A549 (cell line): Measurements from ENCODE around the gene GPX7. TPM values are rescaled to one million over a fixed set of nuclear protein-coding genes. Genes with fewer than 3 reads are reported as not detected.

Experiments used
- ATAC-seq, 2 experiments: fragments of 200-7000 bp in 1 of 2; fragments of >200 bp in 1 of 2; cut with Nextera tagmentation in 1 of 2; cut with Tn5 transposase in 1 of 2; 3 replicates each; pipeline versions ENCODE4 v1.8.0 to v1.9.1; 2018 to 2020; ENCODE audit warnings: mild to moderate bottlenecking in 1 of 2, moderate library complexity in 1 of 2
- CTCF ChIA-PET: fragments of 300-600 bp; sonication (Branson Sonifier 250); formaldehyde crosslinking; extraction: SDS; loops from one replicate; lab custom pipeline; 2021; ENCODE audit warnings: antibody characterized with exemption, inconsistent platforms; lab: Yijun Ruan, JAX
- POLR2A ChIA-PET: fragments of 350-600 bp; formaldehyde crosslinking; extraction: SDS; loops from one replicate; lab custom pipeline; 2021; ENCODE audit warnings: antibody characterized with exemption, inconsistent platforms; lab: Yijun Ruan, JAX
- DNase-seq, 2 experiments: peaks; one replicate each; pipeline versions ENCODE4 v3.0.0 to v3.0.0-alpha.2; 2011 to 2016; ENCODE audit warnings: low read depth in 1 of 2, low spot score in 1 of 2
- FAIRE-seq: peaks from 2 replicates; lab custom pipeline; 2011; peaks lifted over from hg19 to GRCh38; lab: Jason Lieb, UNC
- H3K27ac ChIP-seq, 2 experiments: fragments of >200 bp; sonication (Bioruptor Twin); formaldehyde crosslinking; 3 replicates each; pipeline ENCODE4 v1.5.1; 2016 to 2017
- H3K4me1 ChIP-seq: fragments of >200 bp; sonication (Bioruptor Twin); formaldehyde crosslinking; 3 replicates; pipeline ENCODE4 v1.6.1; 2016
- H3K4me2 ChIP-seq: fragments of >200 bp; sonication (Bioruptor Twin); formaldehyde crosslinking; 3 replicates; pipeline ENCODE4 v1.6.1; 2016
- H3K4me3 ChIP-seq: fragments of >200 bp; sonication (Bioruptor Twin); formaldehyde crosslinking; 3 replicates; pipeline ENCODE4 v1.5.1; 2016
- H3K9me3 ChIP-seq: fragments of >200 bp; sonication (Bioruptor Twin); formaldehyde crosslinking; 3 replicates; pipeline ENCODE4 v1.6.1; 2016
- ATOH8 ChIP-seq: fragments of 250-450 bp; sonication (Bioruptor Pico); IDR thresholded peaks from 2 replicates; pipeline ENCODE4 v1.5.0; 2020; ENCODE audit warnings: low read depth, mild to moderate bottlenecking, moderate library complexity
- BHLHE40 ChIP-seq: IDR thresholded peaks from 2 replicates; pipeline ENCODE4 v1.6.1; 2012; ENCODE audit warnings: low read depth, low read length, inconsistent platforms
- CBX2 ChIP-seq: fragments of 200-600 bp; sonication (generic); IDR thresholded peaks from 2 replicates; pipeline ENCODE4 v1.6.1; 2016; ENCODE audit warnings: low read depth, mild to moderate bottlenecking, borderline replicate concordance
- CBX8 ChIP-seq: fragments of 200-600 bp; sonication (generic); IDR thresholded peaks from 2 replicates; pipeline ENCODE4 v1.6.1; 2016
- CEBPB ChIP-seq, 2 experiments: fragments of >200 bp in 1 of 2; sonication (Bioruptor Twin) in 1 of 2; formaldehyde crosslinking in 1 of 2; IDR thresholded peaks; 2 replicates each; pipeline ENCODE4 v1.6.1; 2012 to 2016
- ELK1 ChIP-seq: fragments of 150-350 bp; IDR thresholded peaks from 2 replicates; pipeline ENCODE4 v1.6.1; 2014; ENCODE audit warnings: low read depth, mild to moderate bottlenecking, low read length
- EP300 ChIP-seq, 2 experiments: fragments of >200 bp; sonication (Bioruptor Twin); formaldehyde crosslinking; IDR thresholded peaks; 2 replicates in 1 of 2; 3 replicates in 1 of 2; pipeline ENCODE4 v1.6.1; 2016 to 2017
- ESRRA ChIP-seq: fragments of 150-350 bp; IDR thresholded peaks from 2 replicates; pipeline ENCODE4 v1.6.1; 2014; ENCODE audit warnings: mild to moderate bottlenecking, low read length, borderline replicate concordance
- GATA3 ChIP-seq: IDR thresholded peaks from 2 replicates; pipeline ENCODE4 v1.6.1; 2012; ENCODE audit warnings: borderline replicate concordance
- HDAC2 ChIP-seq: fragments of 200-600 bp; sonication (generic); IDR thresholded peaks from 2 replicates; pipeline ENCODE4 v1.6.1; 2016
- HEYL ChIP-seq: fragments of 250-450 bp; sonication (Bioruptor Pico); IDR thresholded peaks from 2 replicates; pipeline ENCODE4 v1.8.0; 2021; ENCODE audit warnings: mild to moderate bottlenecking, moderate library complexity
- HOXA7 ChIP-seq: fragments of 250-450 bp; sonication (Bioruptor Pico); IDR thresholded peaks from 2 replicates; pipeline ENCODE4 v1.5.0; 2020; ENCODE audit warnings: mild to moderate bottlenecking, moderate library complexity
- HOXB13 ChIP-seq: fragments of 250-450 bp; sonication (Bioruptor Pico); IDR thresholded peaks from 2 replicates; pipeline ENCODE4 v1.5.0; 2020; ENCODE audit warnings: low read depth, mild to moderate bottlenecking, moderate library complexity
- HOXB5 ChIP-seq: fragments of 250-450 bp; sonication (Bioruptor Pico); IDR thresholded peaks from 2 replicates; pipeline ENCODE4 v1.5.0; 2020; ENCODE audit warnings: mild to moderate bottlenecking, moderate library complexity
- JUNB ChIP-seq: fragments of >200 bp; sonication (Bioruptor Twin); formaldehyde crosslinking; IDR thresholded peaks from 2 replicates; pipeline ENCODE4 v1.6.1; 2016
- MAFK ChIP-seq: fragments of 450-650 bp; IDR thresholded peaks from 2 replicates; pipeline ENCODE4 v1.6.1; 2014; ENCODE audit not compliant: partially characterized antibody
- NPAS2 ChIP-seq: fragments of 250-450 bp; sonication (Bioruptor Pico); IDR thresholded peaks from 2 replicates; pipeline ENCODE4 v1.8.0; 2022; ENCODE audit warnings: mild to moderate bottlenecking, moderate library complexity, borderline replicate concordance
- NR3C1 ChIP-seq: fragments of >200 bp; sonication (Bioruptor Twin); formaldehyde crosslinking; IDR thresholded peaks from 3 replicates; pipeline ENCODE4 v1.6.1; 2017
- POLR2A ChIP-seq: IDR thresholded peaks from 2 replicates; pipeline ENCODE4 v1.6.1; 2012; ENCODE audit warnings: mild to moderate bottlenecking, low read length
- RAD21 ChIP-seq, 2 experiments: fragments of >200 bp in 1 of 2; sonication (Bioruptor Twin) in 1 of 2; formaldehyde crosslinking in 1 of 2; IDR thresholded peaks in 1 of 2; conservative IDR thresholded peaks in 1 of 2; 2 replicates in 1 of 2; 3 replicates in 1 of 2; pipeline ENCODE4 v1.6.1; 2012 to 2018; ENCODE audit warnings: inconsistent platforms in 1 of 2
- RARB ChIP-seq: fragments of 250-450 bp; sonication (Bioruptor Pico); IDR thresholded peaks from 2 replicates; pipeline ENCODE4 v1.8.0; 2021; ENCODE audit warnings: mild to moderate bottlenecking, moderate library complexity
- RCOR1 ChIP-seq: fragments of 150-350 bp; IDR thresholded peaks from 2 replicates; pipeline ENCODE4 v1.6.1; 2014; ENCODE audit warnings: antibody characterized with exemption, low read length, low read depth
- SMC3 ChIP-seq: fragments of >200 bp; sonication (Bioruptor Twin); formaldehyde crosslinking; IDR thresholded peaks from 3 replicates; pipeline ENCODE4 v1.6.1; 2018; ENCODE audit warnings: inconsistent platforms
- SREBF2 ChIP-seq: fragments of 450-650 bp; IDR thresholded peaks from 2 replicates; pipeline ENCODE4 v1.6.1; 2014; ENCODE audit warnings: mild to moderate bottlenecking, moderate library complexity
- USF2 ChIP-seq: fragments of 450-650 bp; IDR thresholded peaks from 2 replicates; pipeline ENCODE4 v1.6.1; 2014; ENCODE audit warnings: antibody characterized with exemption
- WGBS: methylation state at CpG from one replicate; pipeline ENCODE4 v1.1.6; 2017; ENCODE audit errors: missing lambda C conversion rate; 5-methylcytosine and 5-hydroxymethylcytosine counted together
- polyA plus RNA-seq, 4 experiments: library from polyadenylated mRNA; depleted of rRNA in 3 of 4; stranded (reverse); fragments of >200 nt; fragmentation: RNase III in 1 of 4; extraction: RNeasy Plus Mini Kit Qiagen cat#74134 plus additional on column Dnase treatment in 1 of 4; gene quantifications; 2 replicates in 3 of 4; 3 replicates in 1 of 4; pipeline ENCODE4 v1.2.3, GENCODE V29; 2011 to 2017
- TF ChIP-seq, protein P1 (sequence below): IDR thresholded peaks from 2 replicates; pipeline ENCODE4 v1.6.1; 2012
- TF ChIP-seq, protein P2 (sequence below): fragments of >200 bp; sonication (Bioruptor Twin); formaldehyde crosslinking; IDR thresholded peaks from 2 replicates; pipeline ENCODE4 v1.6.1; 2016

The GPX7 gene
- polyA plus RNA-seq, 2 of the 4 experiments (the other 2 are of a cell fraction), result not detected

GRCh38 chr1:52593495-52593894 is 8.7 kb upstream of the GPX7 start (continued):
- TF ChIP-seq USF2, result no peak
- no peak for TF ChIP-seq JUNB
- TF ChIP-seq HOXB5 (CRISPR knock-in tag), result no peak
- TF ChIP-seq, all 56 proteins: peak for 0

- H3K9me3 ChIP-seq, result no peaks in the 10 kb centered on the region
- WGBS, result 52% methylated on average over 3 of the region's 3 CpGs
- no peak overlapping the region for H3K4me3 ChIP-seq
- H3K4me2 ChIP-seq, result no peak overlapping the region
- DNase-seq, result no peak
- TF ChIP-seq CEBPB (IDR thresholded peaks at IDR 0.05) (no peak), POLR2A (no peak), HDAC2 (no peak), NR3C1 (no peak), ESRRA (no peak), HOXA7 (no peak), HOXB13 (CRISPR knock-in tag) (no peak), SREBF2 (no peak)
- TF ChIP-seq, protein P1, sequence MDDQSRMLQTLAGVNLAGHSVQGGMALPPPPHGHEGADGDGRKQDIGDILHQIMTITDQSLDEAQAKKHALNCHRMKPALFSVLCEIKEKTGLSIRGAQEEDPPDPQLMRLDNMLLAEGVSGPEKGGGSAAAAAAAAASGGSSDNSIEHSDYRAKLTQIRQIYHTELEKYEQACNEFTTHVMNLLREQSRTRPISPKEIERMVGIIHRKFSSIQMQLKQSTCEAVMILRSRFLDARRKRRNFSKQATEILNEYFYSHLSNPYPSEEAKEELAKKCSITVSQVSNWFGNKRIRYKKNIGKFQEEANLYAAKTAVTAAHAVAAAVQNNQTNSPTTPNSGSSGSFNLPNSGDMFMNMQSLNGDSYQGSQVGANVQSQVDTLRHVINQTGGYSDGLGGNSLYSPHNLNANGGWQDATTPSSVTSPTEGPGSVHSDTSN, result no peak
- POLR2A ChIA-PET, result no interaction called here
- no peaks in the 10 kb centered on the region for H3K4me1 ChIP-seq
- H3K27ac ChIP-seq, result no peak overlapping the region
- CTCF ChIA-PET, result interaction anchor here (0.6 to 2.1 kb wide), 2 partner anchors 91 to 111 kb away, joined by 4 to 5 read pairs; no protein-coding TSS in a partner anchor
- FAIRE-seq, result no peak
- no peak for ATAC-seq
These were observed 7.1 kb upstream of the GPX7 start for GRCh38 chr1:52595061-52595460.

DNA sequence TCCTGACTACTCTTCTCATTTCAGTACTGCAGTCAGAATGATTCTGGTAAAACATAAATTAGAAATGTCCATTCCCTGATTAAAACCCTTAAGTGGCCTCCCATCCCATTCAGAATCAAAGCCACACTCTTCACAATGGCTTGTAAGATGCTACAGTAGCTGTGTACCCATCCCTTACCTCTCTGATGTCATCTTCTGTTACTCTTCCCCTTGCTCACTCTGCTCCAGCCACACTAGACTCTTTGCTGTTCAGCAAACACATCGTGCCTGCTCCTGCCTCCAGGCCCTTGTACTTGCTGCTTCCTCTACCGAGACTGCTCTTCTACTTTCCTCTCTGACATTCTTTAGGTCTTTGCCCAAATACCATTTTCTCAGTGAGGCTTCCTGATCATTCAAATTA is 4.3 kb upstream of the GPX7 start:
- ATAC-seq (no peak), FAIRE-seq (no peak), DNase-seq (no peak)
- H3K4me3 ChIP-seq, result no peak overlapping the region
- no peak overlapping the region for H3K4me2 ChIP-seq
- no peaks in the 10 kb centered on the region for H3K9me3 ChIP-seq
- 21% methylated on average over 2 of the region's 2 CpGs for WGBS
- H3K4me1 ChIP-seq, result no peaks in the 10 kb centered on the region
- ChIA-PET POLR2A (no interaction called here), CTCF (no interaction called here)
- no peak overlapping the region for H3K27ac ChIP-seq
- TF ChIP-seq GATA3 (no peak), NR3C1 (no peak), SMC3 (no peak), HEYL (CRISPR knock-in tag) (no peak), MAFK (no peak), ATOH8 (no peak), HOXA7 (no peak), NPAS2 (CRISPR knock-in tag) (no peak), CBX8 (no peak), HOXB13 (CRISPR knock-in tag) (no peak), RCOR1 (no peak), EP300 (IDR thresholded peaks at IDR 0.05) (no peak), ELK1 (no peak), RARB (no peak), RAD21 (conservative IDR thresholded peaks at IDR 0.05 in 1 of 2, IDR thresholded peaks at IDR 0.05 in 1 of 2) (no peak), USF2 (no peak), CBX2 (no peak), BHLHE40 (no peak), SREBF2 (no peak)
- TF ChIP-seq, protein P2, sequence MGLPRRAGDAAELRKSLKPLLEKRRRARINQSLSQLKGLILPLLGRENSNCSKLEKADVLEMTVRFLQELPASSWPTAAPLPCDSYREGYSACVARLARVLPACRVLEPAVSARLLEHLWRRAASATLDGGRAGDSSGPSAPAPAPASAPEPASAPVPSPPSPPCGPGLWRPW, result no peak
